B cell (primary cell): ENCODE data around the gene ADCY2. TPM values are rescaled to one million over a fixed set of nuclear protein-coding genes. Genes with fewer than 3 reads are reported as not detected.

Experiments
- ATAC-seq: fragments of 200-7000 bp; cut with Tn5 transposase; one replicate; pipeline ENCODE4 v1.10.0; 2021; ENCODE audit warnings: low read depth, mild to moderate bottlenecking, moderate number of reproducible peaks, moderate library complexity
- CTCF ChIA-PET: fragments of 350-600 bp; sonication (Branson Sonifier 250); formaldehyde crosslinking; loops from one replicate; lab custom pipeline; 2021; ENCODE audit warnings: antibody characterized with exemption, inconsistent platforms; lab: Charles Lee
- POLR2A ChIA-PET: fragments of 350-600 bp; sonication (Branson Sonifier 250); formaldehyde crosslinking; loops from one replicate; lab custom pipeline; 2021; ENCODE audit warnings: antibody characterized with exemption; lab: Charles Lee
- DNase-seq: peaks from one replicate; pipeline ENCODE4 v3.0.0; 2013
- H2AFZ ChIP-seq: 2 replicates; pipeline ENCODE4 v1.6.1; 2012; ENCODE audit warnings: mild to moderate bottlenecking, low read depth, low read length; ENCODE audit not compliant: insufficient read depth, poor library complexity, severe bottlenecking
- H3K27ac ChIP-seq, 2 donors: 1 replicate in 1 of 2; 2 replicates in 1 of 2; pipeline ENCODE4 v1.5.1; 2012 to 2013; ENCODE audit warnings: low read length in 2 of 2, mild to moderate bottlenecking in 2 of 2, moderate library complexity in 1 of 2
- H3K27me3 ChIP-seq, 4 experiments: fragments of 200-600 bp in 1 of 4; sonication (generic) in 1 of 4; replicated peaks in 1 of 4; 1 replicate in 2 of 4; 2 replicates in 2 of 4; pipeline versions ENCODE4 v1.6.1 to v1.7.0; 2013 to 2016; ENCODE audit warnings: low read length in 3 of 4, mild to moderate bottlenecking in 2 of 4, mixed read lengths in 1 of 4, moderate library complexity in 1 of 4; ENCODE audit not compliant: insufficient read depth in 4 of 4, control insufficient read depth in 3 of 4; ENCODE audit errors: control extremely low read depth in 1 of 4
- H3K36me3 ChIP-seq, 2 experiments: replicated peaks in 1 of 2; 1 replicate in 1 of 2; 2 replicates in 1 of 2; pipeline versions ENCODE4 v1.6.1 to v1.7.1; 2013; ENCODE audit warnings: low read length in 1 of 2; ENCODE audit not compliant: insufficient read depth in 2 of 2, control insufficient read depth in 1 of 2; ENCODE audit errors: control extremely low read depth in 1 of 2, extremely low read depth in 1 of 2
- H3K4me1 ChIP-seq, 2 donors: fragments of 200-600 bp in 1 of 2; sonication (generic) in 1 of 2; 1 replicate in 1 of 2; 2 replicates in 1 of 2; pipeline versions ENCODE4 v1.5.1 to v1.6.1; 2013 to 2017; ENCODE audit warnings: low read length in 2 of 2; ENCODE audit not compliant: control insufficient read depth in 2 of 2, insufficient read depth in 2 of 2
- H3K4me2 ChIP-seq: replicated peaks from 2 replicates; pipeline ENCODE3; 2012; ENCODE audit warnings: mild to moderate bottlenecking, low read depth, low read length; ENCODE audit not compliant: poor library complexity, severe bottlenecking
- H3K4me3 ChIP-seq, 5 experiments: fragments of 200-600 bp in 1 of 5; sonication (generic) in 1 of 5; 1 replicate in 3 of 5; 2 replicates in 2 of 5; pipeline versions ENCODE4 v1.5.1 to v1.7.0; 2011 to 2016; ENCODE audit warnings: low read length in 4 of 5, mild to moderate bottlenecking in 4 of 5, low read depth in 2 of 5, control low read depth in 1 of 5, moderate library complexity in 1 of 5; ENCODE audit not compliant: insufficient read depth in 1 of 5; ENCODE audit errors: control extremely low read depth in 1 of 5, extremely low read depth in 1 of 5
- H3K79me2 ChIP-seq: fragments of 200-600 bp; sonication (generic); one replicate; pipeline ENCODE4 v1.6.0; 2016; ENCODE audit warnings: low read length; ENCODE audit not compliant: control insufficient read depth, insufficient read depth
- H3K9ac ChIP-seq: fragments of 200-600 bp; sonication (generic); 2 replicates; pipeline ENCODE4 v1.6.1; 2017; ENCODE audit warnings: mild to moderate bottlenecking, low read length, moderate library complexity
- H3K9me3 ChIP-seq, 3 donors: one replicate each; pipeline versions ENCODE4 v1.6.1 to v1.7.1; 2013; ENCODE audit warnings: low read length in 2 of 3; ENCODE audit not compliant: control insufficient read depth in 2 of 3, insufficient read depth in 1 of 3; ENCODE audit errors: control extremely low read depth in 1 of 3
- H4K20me1 ChIP-seq: 2 replicates; pipeline ENCODE4 v1.6.0; 2012; ENCODE audit warnings: mild to moderate bottlenecking, low read length; ENCODE audit not compliant: insufficient read depth, control insufficient read depth, poor library complexity, severe bottlenecking
- H3K27ac Mint-ChIP-seq: one replicate; pipeline ENCODE4 v1.8.0; 2021; ENCODE audit warnings: mixed read lengths
- H3K27me3 Mint-ChIP-seq: one replicate; pipeline ENCODE4 v1.8.0; 2021; ENCODE audit warnings: mixed read lengths
- H3K4me1 Mint-ChIP-seq: one replicate; pipeline ENCODE4 v1.8.0; 2021; ENCODE audit warnings: mixed read lengths
- H3K4me3 Mint-ChIP-seq: one replicate; pipeline ENCODE4 v1.8.0; 2021; ENCODE audit warnings: mixed read lengths
- H3K9me3 Mint-ChIP-seq: one replicate; pipeline ENCODE4 v1.8.0; 2022; ENCODE audit warnings: mixed read lengths; ENCODE audit not compliant: insufficient read depth
- EZH2 ChIP-seq: IDR thresholded peaks from 2 replicates; pipeline ENCODE4 v1.6.1; 2012; ENCODE audit warnings: borderline replicate concordance, low read depth, mild to moderate bottlenecking, moderate library complexity, low read length; ENCODE audit not compliant: insufficient read depth, poor library complexity, severe bottlenecking
- WGBS: methylation state at CpG from one replicate; pipeline ENCODE4 v1.1.5; 2013; ENCODE audit warnings: missing lambda C conversion rate; ENCODE audit not compliant: insufficient coverage; 5-methylcytosine and 5-hydroxymethylcytosine counted together
- intact Hi-C: fragments of 100-400 bp; cut with micrococcal nuclease; formaldehyde crosslinking; loops from one replicate; pipeline ENCODE4 v1.10.0; 2022
- polyA plus RNA-seq: library from polyadenylated mRNA; depleted of rRNA; stranded (reverse); fragments of >200 nt; gene quantifications from 2 replicates; pipeline ENCODE4 v1.2.3, GENCODE V29; 2012
- total RNA-seq, 2 donors: library from RNA; stranded (reverse); fragments of 120-200 nt in 1 of 2; gene quantifications; 1 replicate in 1 of 2; 2 replicates in 1 of 2; pipeline versions ENCODE4 v1.2.3 to v1.2.4, GENCODE V29; 2013 to 2022
- TF ChIP-seq, protein P1 (sequence below): fragments of 200-600 bp; IDR thresholded peaks from one replicate; pipeline ENCODE4 v1.8.0; 2022; ENCODE audit warnings: antibody characterized with exemption, mild to moderate bottlenecking

ADCY2 gene
- total and polyA plus RNA-seq, 2 donors (not counting 1 experiment from before 2014, with no cell fraction given): not detected

GRCh38 chr5:7784683-7785380 is 388.9 kb downstream of the ADCY2 start:
- peaks cover 0 to 7% (median 1%) of the 10 kb centered on the region in 4 experiments for H3K27me3 ChIP-seq
- no peaks in the 10 kb centered on the region for H3K9me3 ChIP-seq
- H3K9ac ChIP-seq: no peak overlapping the region
- H3K27me3 Mint-ChIP-seq: peaks cover 3% of the 10 kb centered on the region
- ATAC-seq (no peak), DNase-seq (no peak)
- H2AFZ ChIP-seq: no peak overlapping the region
- H4K20me1 ChIP-seq: no peaks in the 10 kb centered on the region
- H3K79me2 ChIP-seq: no peaks in the 10 kb centered on the region
- no peak overlapping the region for H3K4me3 ChIP-seq
- no peaks in the 10 kb centered on the region for H3K36me3 ChIP-seq
- no peak for TF ChIP-seq EZH2
- TF ChIP-seq, protein P1, sequence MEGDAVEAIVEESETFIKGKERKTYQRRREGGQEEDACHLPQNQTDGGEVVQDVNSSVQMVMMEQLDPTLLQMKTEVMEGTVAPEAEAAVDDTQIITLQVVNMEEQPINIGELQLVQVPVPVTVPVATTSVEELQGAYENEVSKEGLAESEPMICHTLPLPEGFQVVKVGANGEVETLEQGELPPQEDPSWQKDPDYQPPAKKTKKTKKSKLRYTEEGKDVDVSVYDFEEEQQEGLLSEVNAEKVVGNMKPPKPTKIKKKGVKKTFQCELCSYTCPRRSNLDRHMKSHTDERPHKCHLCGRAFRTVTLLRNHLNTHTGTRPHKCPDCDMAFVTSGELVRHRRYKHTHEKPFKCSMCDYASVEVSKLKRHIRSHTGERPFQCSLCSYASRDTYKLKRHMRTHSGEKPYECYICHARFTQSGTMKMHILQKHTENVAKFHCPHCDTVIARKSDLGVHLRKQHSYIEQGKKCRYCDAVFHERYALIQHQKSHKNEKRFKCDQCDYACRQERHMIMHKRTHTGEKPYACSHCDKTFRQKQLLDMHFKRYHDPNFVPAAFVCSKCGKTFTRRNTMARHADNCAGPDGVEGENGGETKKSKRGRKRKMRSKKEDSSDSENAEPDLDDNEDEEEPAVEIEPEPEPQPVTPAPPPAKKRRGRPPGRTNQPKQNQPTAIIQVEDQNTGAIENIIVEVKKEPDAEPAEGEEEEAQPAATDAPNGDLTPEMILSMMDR: no peak
- 83% methylated on average over 1 of the region's 4 CpGs for WGBS
- CTCF ChIA-PET: no interaction called here
- no peak overlapping the region for H3K4me3 Mint-ChIP-seq
- H3K27ac ChIP-seq: no peak overlapping the region
- no peaks in the 10 kb centered on the region for H3K4me1 ChIP-seq
- H3K4me2 ChIP-seq: no peak overlapping the region
- H3K9me3 Mint-ChIP-seq: no peaks in the 10 kb centered on the region
- intact Hi-C loops: no loop called here
- POLR2A ChIA-PET: no interaction called here
- no peak overlapping the region for H3K27ac Mint-ChIP-seq
- no peaks in the 10 kb centered on the region for H3K4me1 Mint-ChIP-seq

- POLR2A ChIA-PET: no interaction called here
- H4K20me1 ChIP-seq: no peaks in the 10 kb centered on the region
- Mint-ChIP-seq H3K4me1 (no peaks in the 10 kb centered on the region), H3K4me3 (no peak overlapping the region), H3K9me3 (no peaks in the 10 kb centered on the region), H3K27me3 (peaks cover 8% of the 10 kb centered on the region), H3K27ac (no peak overlapping the region)
- no peak overlapping the region for H2AFZ ChIP-seq
- TF ChIP-seq EZH2: no peak
- TF ChIP-seq, protein P1: no peak
- H3K79me2 ChIP-seq: no peaks in the 10 kb centered on the region
- H3K9ac ChIP-seq: no peak overlapping the region
- no peak overlapping the region for H3K4me3 ChIP-seq
- H3K27ac ChIP-seq: no peak overlapping the region
- H3K27me3 ChIP-seq: peaks cover 0 to 7% (median 1%) of the 10 kb centered on the region in 4 experiments
- intact Hi-C loops: no loop called here
- H3K4me2 ChIP-seq: no peak overlapping the region
- no peaks in the 10 kb centered on the region for H3K9me3 ChIP-seq
- ATAC-seq: no peak
- CTCF ChIA-PET: no interaction called here
- DNase-seq: no peak
- no peaks in the 10 kb centered on the region for H3K4me1 ChIP-seq
- H3K36me3 ChIP-seq: no peaks in the 10 kb centered on the region
- 100% methylated on average over 1 of the region's 3 CpGs for WGBS
Measured at GRCh38 chr5:7787770-7788169, 391.8 kb downstream of the ADCY2 start.
